Hepatocyte (in vitro differentiated cells): ENCODE data around the gene PDCD4.

Source experiments
- CTCF ChIP-seq: fragments of 200-600 bp; sonication (generic); IDR thresholded peaks from 2 replicates; pipeline ENCODE4 v1.5.1; 2016; ENCODE audit warnings: antibody characterized with exemption, mild to moderate bottlenecking; ENCODE audit not compliant: poor library complexity
- EZH2 ChIP-seq: fragments of 200-600 bp; sonication (generic); IDR thresholded peaks from 2 replicates; pipeline ENCODE4 v1.6.1; 2016; ENCODE audit warnings: antibody characterized with exemption, mild to moderate bottlenecking, borderline replicate concordance
- EZH2phosphoT487 ChIP-seq: fragments of 200-600 bp; sonication (generic); IDR thresholded peaks from one replicate; pipeline ENCODE4 v1.6.1; 2018; ENCODE audit warnings: antibody characterized with exemption, mild to moderate bottlenecking, low read depth, moderate library complexity; ENCODE audit not compliant: unreplicated experiment, severe bottlenecking

DNA sequence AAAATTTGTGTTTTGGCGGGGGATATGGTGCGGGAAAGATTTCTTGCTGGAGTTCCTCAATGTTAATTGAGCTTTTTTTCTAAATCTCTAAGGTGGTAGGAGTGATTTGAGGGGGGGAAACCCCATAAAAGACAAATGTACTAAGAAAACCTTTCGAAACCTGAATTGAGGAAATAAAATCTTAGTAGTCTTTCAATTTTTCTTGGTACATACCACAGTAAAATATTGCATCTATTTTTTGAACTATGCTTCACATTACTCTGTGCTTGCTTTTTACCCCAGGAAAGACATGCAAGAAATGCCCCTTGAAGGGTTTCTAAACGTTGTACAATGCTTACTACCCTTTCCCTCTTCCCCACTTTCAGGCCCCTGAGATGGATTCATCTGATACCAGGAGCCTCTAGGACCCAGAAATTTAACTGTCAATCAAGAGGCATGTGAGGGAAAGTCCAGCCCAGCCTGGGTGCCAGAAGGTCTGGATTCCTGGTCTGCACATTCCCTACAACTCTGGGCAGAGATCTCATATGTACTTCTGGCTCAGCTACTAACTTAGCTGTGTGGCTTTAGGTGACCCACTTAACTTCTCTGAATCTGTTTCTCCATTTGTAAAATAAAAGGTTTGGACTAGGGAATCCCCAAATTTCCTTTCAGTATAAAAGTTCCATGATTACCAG, 5.8 kb upstream of the PDCD4 start:
- no peak for TF ChIP-seq CTCF
- TF ChIP-seq EZH2phosphoT487: no peak
- no peak for TF ChIP-seq EZH2
